Measurements from ENCODE around the gene CDX1.

Gene CDX1

DNA sequence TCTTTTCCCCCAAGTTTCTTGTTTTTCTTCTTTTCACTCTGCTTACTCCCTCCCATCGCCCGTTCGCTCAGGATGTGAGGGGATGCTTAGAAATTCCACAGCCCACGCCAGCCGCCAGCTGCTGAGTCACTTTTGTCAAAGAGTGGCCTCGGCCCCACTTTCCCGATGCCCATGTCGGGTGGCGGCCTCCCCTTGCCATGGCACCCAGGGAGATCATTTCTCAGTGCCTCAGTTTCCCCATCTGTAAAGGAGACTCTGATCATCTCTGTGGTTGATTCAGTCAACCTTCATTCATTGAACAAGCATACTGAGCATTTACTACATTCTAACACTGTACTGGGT is 10.6 kb upstream of the CDX1 start:
- H3K27ac ChIP-seq = no peak overlapping the region
- no peak for DNase-seq

GRCh38 chr5:150156540-150156939 is 10.0 kb upstream of the CDX1 start:
- no peaks in the 10 kb centered on the region for H3K27me3 ChIP-seq (ENCODE audit: insufficient read depth, low read depth, severe bottlenecking)
- H3K9me3 ChIP-seq (ENCODE audit: severe bottlenecking) = no peaks in the 10 kb centered on the region
- H3K36me3 ChIP-seq = no peaks in the 10 kb centered on the region
- TF ChIP-seq, protein P1, sequence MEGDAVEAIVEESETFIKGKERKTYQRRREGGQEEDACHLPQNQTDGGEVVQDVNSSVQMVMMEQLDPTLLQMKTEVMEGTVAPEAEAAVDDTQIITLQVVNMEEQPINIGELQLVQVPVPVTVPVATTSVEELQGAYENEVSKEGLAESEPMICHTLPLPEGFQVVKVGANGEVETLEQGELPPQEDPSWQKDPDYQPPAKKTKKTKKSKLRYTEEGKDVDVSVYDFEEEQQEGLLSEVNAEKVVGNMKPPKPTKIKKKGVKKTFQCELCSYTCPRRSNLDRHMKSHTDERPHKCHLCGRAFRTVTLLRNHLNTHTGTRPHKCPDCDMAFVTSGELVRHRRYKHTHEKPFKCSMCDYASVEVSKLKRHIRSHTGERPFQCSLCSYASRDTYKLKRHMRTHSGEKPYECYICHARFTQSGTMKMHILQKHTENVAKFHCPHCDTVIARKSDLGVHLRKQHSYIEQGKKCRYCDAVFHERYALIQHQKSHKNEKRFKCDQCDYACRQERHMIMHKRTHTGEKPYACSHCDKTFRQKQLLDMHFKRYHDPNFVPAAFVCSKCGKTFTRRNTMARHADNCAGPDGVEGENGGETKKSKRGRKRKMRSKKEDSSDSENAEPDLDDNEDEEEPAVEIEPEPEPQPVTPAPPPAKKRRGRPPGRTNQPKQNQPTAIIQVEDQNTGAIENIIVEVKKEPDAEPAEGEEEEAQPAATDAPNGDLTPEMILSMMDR (IDR thresholded peaks at IDR 0.05; ENCODE audit: low read depth, low read length) = no peak
- DNase-seq = no peak
- no peak overlapping the region for H3K27ac ChIP-seq
- no peak overlapping the region for H3K4me3 ChIP-seq (ENCODE audit: low read depth, low read length)

More for the DNA sequence above, 10.6 kb upstream of the CDX1 start:
- no peaks in the 10 kb centered on the region for H3K27me3 ChIP-seq (ENCODE audit: insufficient read depth, low read depth, severe bottlenecking)
- no peaks in the 10 kb centered on the region for H3K9me3 ChIP-seq (ENCODE audit: severe bottlenecking)
- TF ChIP-seq, protein P1 (IDR thresholded peaks at IDR 0.05; ENCODE audit: low read depth, low read length) = no peak
- no peak overlapping the region for H3K4me3 ChIP-seq (ENCODE audit: low read depth, low read length)
- no peaks in the 10 kb centered on the region for H3K36me3 ChIP-seq

DNA sequence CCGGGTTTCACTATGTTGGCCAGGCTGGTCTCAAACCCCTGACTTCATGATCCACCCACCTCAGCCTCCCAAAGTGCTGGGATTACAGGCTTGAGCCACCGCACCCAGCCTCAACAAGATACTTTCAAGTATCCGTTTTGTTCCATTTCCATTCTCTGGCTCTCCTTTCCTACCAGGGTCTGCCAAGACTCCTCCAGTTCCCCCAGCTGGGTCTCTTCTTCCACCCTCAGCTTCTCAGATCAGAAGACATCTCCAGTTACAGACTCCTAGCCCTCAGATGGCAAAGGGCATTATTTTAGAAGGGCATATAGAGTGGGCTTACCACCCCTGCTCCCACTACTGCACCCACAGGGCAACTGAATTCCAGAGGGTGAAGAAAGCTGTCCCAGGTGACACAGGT is 9.4 kb upstream of the CDX1 start:
- no peaks in the 10 kb centered on the region for H3K27me3 ChIP-seq (ENCODE audit: insufficient read depth, low read depth, severe bottlenecking)
- no peaks in the 10 kb centered on the region for H3K9me3 ChIP-seq (ENCODE audit: severe bottlenecking)
- H3K36me3 ChIP-seq = no peaks in the 10 kb centered on the region
- H3K4me3 ChIP-seq (ENCODE audit: low read depth, low read length) = no peak overlapping the region
- TF ChIP-seq, protein P1 (IDR thresholded peaks at IDR 0.05; ENCODE audit: low read depth, low read length) = no peak
- DNase-seq = no peak
- no peak overlapping the region for H3K27ac ChIP-seq

- TF ChIP-seq, protein P1 (IDR thresholded peaks at IDR 0.05; ENCODE audit: low read depth, low read length) = no peak
- DNase-seq = no peak
- no peaks in the 10 kb centered on the region for H3K36me3 ChIP-seq
- no peak overlapping the region for H3K4me3 ChIP-seq (ENCODE audit: low read depth, low read length)
- no peaks in the 10 kb centered on the region for H3K27me3 ChIP-seq (ENCODE audit: insufficient read depth, low read depth, severe bottlenecking)
- H3K27ac ChIP-seq = no peak overlapping the region
- H3K9me3 ChIP-seq (ENCODE audit: severe bottlenecking) = no peaks in the 10 kb centered on the region
These were observed 8.2 kb upstream of the CDX1 start for GRCh38 chr5:150158170-150158949.

DNA sequence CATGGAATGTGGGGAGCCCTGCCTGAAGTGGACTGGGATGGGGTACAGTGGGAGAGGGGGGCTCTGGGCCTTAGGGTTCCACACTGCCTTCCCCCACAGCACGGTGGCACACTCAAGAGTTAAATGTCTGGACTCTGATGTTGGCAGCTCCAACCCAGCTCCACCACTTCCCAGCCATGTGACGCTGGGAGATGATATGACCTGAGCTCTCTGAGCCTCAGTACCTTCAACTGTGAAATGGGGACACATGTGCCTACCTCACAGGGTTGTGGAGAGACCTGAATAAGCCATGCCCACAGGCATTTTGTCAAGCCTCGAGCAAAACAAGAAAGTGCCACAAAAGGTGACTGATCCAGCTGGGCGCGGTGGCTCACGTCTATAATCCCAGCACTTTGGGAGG is 7.5 kb upstream of the CDX1 start:
- DNase-seq = no peak
- no peaks in the 10 kb centered on the region for H3K9me3 ChIP-seq (ENCODE audit: severe bottlenecking)
- TF ChIP-seq, protein P1 (IDR thresholded peaks at IDR 0.05; ENCODE audit: low read depth, low read length) = no peak
- no peak overlapping the region for H3K4me3 ChIP-seq (ENCODE audit: low read depth, low read length)
- H3K27me3 ChIP-seq (ENCODE audit: insufficient read depth, low read depth, severe bottlenecking) = no peaks in the 10 kb centered on the region
- no peak overlapping the region for H3K27ac ChIP-seq
- H3K36me3 ChIP-seq = no peaks in the 10 kb centered on the region

DNA sequence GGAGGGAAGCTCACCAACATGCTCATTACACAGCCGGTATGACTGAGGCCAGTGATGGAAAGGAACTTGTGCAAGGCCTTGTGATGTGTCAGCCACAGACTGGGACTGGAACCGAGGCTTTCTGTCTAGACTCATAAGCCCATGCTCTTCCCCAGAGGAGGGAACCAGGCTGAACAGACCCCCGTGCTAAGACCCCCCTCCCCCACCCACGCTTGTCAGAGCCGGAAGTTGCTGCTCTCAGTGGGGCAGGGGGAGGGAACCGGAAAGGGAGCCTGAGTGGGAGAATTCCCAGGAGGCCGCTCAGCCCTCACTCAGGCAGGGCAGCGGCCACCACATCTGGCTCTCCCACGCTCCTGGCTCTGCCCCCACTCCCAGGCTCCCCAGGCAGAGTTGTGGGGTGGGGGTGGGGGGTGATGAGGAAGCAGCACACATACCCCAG is 6.8 kb upstream of the CDX1 start:
- TF ChIP-seq, protein P1 (IDR thresholded peaks at IDR 0.05; ENCODE audit: low read depth, low read length) = no peak
- DNase-seq = no peak
- H3K27ac ChIP-seq = no peak overlapping the region
- H3K4me3 ChIP-seq (ENCODE audit: low read depth, low read length) = no peak overlapping the region
- no peaks in the 10 kb centered on the region for H3K9me3 ChIP-seq (ENCODE audit: severe bottlenecking)
- H3K27me3 ChIP-seq (ENCODE audit: insufficient read depth, low read depth, severe bottlenecking) = no peaks in the 10 kb centered on the region
- no peaks in the 10 kb centered on the region for H3K36me3 ChIP-seq

Data from WERI-Rb-1 (cell line).